ENCODE measurements around the gene POGZ. TPM values are rescaled to one million over a fixed set of nuclear protein-coding genes. Genes with fewer than 3 reads are reported as not detected.

The POGZ gene
- total and polyA plus RNA-seq, 2 of the 4 experiments (the other 2 are of a cell fraction): 20.8 to 33.5 TPM

GRCh38 chr1:151369621-151370048, 89.7 kb downstream of the POGZ start:
- Histone ChIP-seq H3K79me1 (ENCODE audit: low read depth in 1 of 2, low read length in 2 of 2) (peaks cover 0 to 10% of the 10 kb centered on the region in 2 experiments; a peak in 1 of 4 replicates), H2AK9ac (replicated peaks; ENCODE audit: low read depth, low read length, poor library complexity) (no peak overlapping the region), H3K27ac (ENCODE audit: insufficient read depth, low read length) (no peak overlapping the region), H3K27me3 (ENCODE audit: control insufficient read depth, insufficient read depth, low read length) (no peaks in the 10 kb centered on the region), H2BK15ac (ENCODE audit: low read depth, low read length) (no peak overlapping the region), H4K91ac (ENCODE audit: insufficient read depth, low read depth, low read length) (no peak overlapping the region), H3K23ac (ENCODE audit: low read depth, low read length) (no peak overlapping the region), H3K9me3 (ENCODE audit: control insufficient read depth, insufficient read depth, low read length) (no peaks in the 10 kb centered on the region), H2AK5ac (ENCODE audit: low read depth, low read length) (no peak overlapping the region), H2BK5ac (ENCODE audit: low read depth, low read length, poor library complexity, severe bottlenecking) (no peak overlapping the region), H2BK20ac (ENCODE audit: low read depth, low read length) (no peak overlapping the region), H3K4me3 (ENCODE audit: insufficient read depth, low read depth, low read length) (no peak overlapping the region), H3K4me1 (ENCODE audit: control insufficient read depth, insufficient read depth, low read length) (peaks cover 14% of the 10 kb centered on the region), H3K9ac (ENCODE audit: low read depth, low read length) (no peak overlapping the region), H2AFZ (replicated peaks; ENCODE audit: low read length, poor library complexity) (no peak overlapping the region), H3K14ac (replicated peaks; ENCODE audit: low read depth, low read length) (no peak overlapping the region), H4K20me1 (ENCODE audit: insufficient read depth, low read length) (no peaks in the 10 kb centered on the region), H3K56ac (ENCODE audit: extremely low read depth, insufficient read depth, low read length) (no peak overlapping the region), H3K4me2 (ENCODE audit: low read depth, low read length) (no peak overlapping the region), H3K36me3 (ENCODE audit: control insufficient read depth, insufficient read depth, low read length) (peaks cover 28% of the 10 kb centered on the region), H4K8ac (ENCODE audit: low read depth in 2 of 2, low read length in 2 of 2) (no peak overlapping the region), H4K5ac (ENCODE audit: low read depth, low read length) (no peak overlapping the region), H3K4ac (ENCODE audit: low read depth, low read length) (no peak overlapping the region), H2BK120ac (ENCODE audit: low read depth, low read length) (no peak overlapping the region), H3K18ac (ENCODE audit: low read depth, low read length) (no peak overlapping the region), H3K9me1 (ENCODE audit: insufficient read depth, low read length) (peaks cover 14% of the 10 kb centered on the region)
- CTCF ChIA-PET: interaction anchor here (0.7 kb wide), 1 partner anchor 29 kb away, joined by 4 read pairs; no protein-coding TSS in a partner anchor
- intact Hi-C loops (cut with micrococcal nuclease) (no loop called here), in situ Hi-C loops (cut with MboI; ENCODE audit: low sequenced_read_pairs) (no loop called here), dilution Hi-C loops (cut with HindIII; ENCODE audit: low sequenced_read_pairs, unreplicated experiment) (no loop called here)
- ATAC-seq (ENCODE audit: low read depth) (no peak), DNase-seq (no peak)
- POLR2A ChIA-PET (ENCODE audit: unreplicated experiment): no interaction called here
- BruUV-seq (replicated peaks): no TSS peak
- 100% methylated on average over 3 of the region's 15 CpGs; no CpG with 5 or more reads in 1 of the 2 experiments for WGBS, 2 experiments (ENCODE audit: extremely low coverage in 2 of 2, insufficient read length in 1 of 2)
- TF ChIP-seq CHD1 (IDR thresholded peaks at IDR 0.05; ENCODE audit: low read depth, low read length) (no peak), CEBPB (IDR thresholded peaks at IDR 0.05; ENCODE audit: low read depth, low read length) (no peak), POLR2A (IDR thresholded peaks at IDR 0.05; ENCODE audit: low read depth, low read length) (no peak), MAZ (IDR thresholded peaks at IDR 0.05; ENCODE audit: borderline replicate concordance, low read depth, low read length) (no peak), MXI1 (IDR thresholded peaks at IDR 0.05; ENCODE audit: borderline replicate concordance, low read depth, low read length) (no peak), NFE2L2 (IDR thresholded peaks at IDR 0.05; ENCODE audit: low read depth, low read length) (no peak), SMC3 (IDR thresholded peaks at IDR 0.05; ENCODE audit: low read depth, low read length) (no peak)

Data from IMR-90 (cell line).